ENCODE measurements around the gene DHDH.

DNA sequence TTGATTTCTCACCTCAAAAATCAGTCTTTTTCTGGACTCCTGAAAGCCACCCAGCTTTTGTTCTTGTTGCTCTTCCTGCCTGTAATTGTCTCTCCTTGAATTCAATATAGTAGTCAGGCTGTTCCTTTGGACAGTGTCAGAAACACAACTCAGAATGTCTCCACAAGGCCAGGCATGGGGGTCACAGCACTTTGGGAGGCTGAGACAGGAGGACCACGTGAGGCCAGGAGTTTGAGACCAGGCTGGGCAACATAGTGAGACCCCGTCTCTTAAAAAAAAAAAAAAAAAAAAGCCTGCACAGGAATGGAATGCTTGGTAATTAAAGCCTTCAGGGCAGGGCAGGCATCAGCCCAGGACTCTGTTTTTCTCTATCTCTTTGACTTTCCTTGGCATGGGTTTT, 12.3 kb downstream of the DHDH start:
- TF ChIP-seq POLR2AphosphoS5 (IDR thresholded peaks at IDR 0.05; ENCODE audit: low read depth, low read length) (no peak), TAF1 (IDR thresholded peaks at IDR 0.05; ENCODE audit: borderline replicate concordance, insufficient read depth, low read length) (no peak), SIN3A (IDR thresholded peaks at IDR 0.05; ENCODE audit: borderline replicate concordance, insufficient read depth, low read length) (no peak)
- TF ChIP-seq, protein P1, sequence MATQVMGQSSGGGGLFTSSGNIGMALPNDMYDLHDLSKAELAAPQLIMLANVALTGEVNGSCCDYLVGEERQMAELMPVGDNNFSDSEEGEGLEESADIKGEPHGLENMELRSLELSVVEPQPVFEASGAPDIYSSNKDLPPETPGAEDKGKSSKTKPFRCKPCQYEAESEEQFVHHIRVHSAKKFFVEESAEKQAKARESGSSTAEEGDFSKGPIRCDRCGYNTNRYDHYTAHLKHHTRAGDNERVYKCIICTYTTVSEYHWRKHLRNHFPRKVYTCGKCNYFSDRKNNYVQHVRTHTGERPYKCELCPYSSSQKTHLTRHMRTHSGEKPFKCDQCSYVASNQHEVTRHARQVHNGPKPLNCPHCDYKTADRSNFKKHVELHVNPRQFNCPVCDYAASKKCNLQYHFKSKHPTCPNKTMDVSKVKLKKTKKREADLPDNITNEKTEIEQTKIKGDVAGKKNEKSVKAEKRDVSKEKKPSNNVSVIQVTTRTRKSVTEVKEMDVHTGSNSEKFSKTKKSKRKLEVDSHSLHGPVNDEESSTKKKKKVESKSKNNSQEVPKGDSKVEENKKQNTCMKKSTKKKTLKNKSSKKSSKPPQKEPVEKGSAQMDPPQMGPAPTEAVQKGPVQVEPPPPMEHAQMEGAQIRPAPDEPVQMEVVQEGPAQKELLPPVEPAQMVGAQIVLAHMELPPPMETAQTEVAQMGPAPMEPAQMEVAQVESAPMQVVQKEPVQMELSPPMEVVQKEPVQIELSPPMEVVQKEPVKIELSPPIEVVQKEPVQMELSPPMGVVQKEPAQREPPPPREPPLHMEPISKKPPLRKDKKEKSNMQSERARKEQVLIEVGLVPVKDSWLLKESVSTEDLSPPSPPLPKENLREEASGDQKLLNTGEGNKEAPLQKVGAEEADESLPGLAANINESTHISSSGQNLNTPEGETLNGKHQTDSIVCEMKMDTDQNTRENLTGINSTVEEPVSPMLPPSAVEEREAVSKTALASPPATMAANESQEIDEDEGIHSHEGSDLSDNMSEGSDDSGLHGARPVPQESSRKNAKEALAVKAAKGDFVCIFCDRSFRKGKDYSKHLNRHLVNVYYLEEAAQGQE (IDR thresholded peaks at IDR 0.05; ENCODE audit: insufficient read depth in 1 of 2, low read depth in 2 of 2, low read length in 2 of 2), result no peak
